ENCODE data around the gene LIN7A.

LIN7A gene

DNA sequence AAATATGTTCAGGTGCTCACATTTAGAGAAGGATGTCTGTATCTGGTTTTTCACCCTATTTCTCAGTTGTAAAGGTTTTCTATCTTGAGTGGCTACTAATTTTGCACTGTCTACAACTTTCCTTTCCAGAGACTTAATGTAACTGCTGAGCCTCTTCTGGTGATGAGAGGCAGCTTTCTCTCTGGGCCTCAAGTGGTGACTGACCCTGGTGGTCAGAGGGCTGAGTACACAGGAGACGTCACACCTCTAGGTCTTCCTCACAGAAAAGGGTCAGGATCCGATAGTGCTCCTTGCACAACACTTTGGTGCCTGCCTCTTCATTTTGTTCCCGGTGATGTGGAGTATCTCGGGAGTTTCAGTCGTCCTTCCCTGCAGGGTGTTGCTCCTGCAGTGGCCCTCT, 76.8 kb downstream of the LIN7A start:
- in situ Hi-C loops (cut with MboI; ENCODE audit: low sequenced_read_pairs) = no loop called here

DNA sequence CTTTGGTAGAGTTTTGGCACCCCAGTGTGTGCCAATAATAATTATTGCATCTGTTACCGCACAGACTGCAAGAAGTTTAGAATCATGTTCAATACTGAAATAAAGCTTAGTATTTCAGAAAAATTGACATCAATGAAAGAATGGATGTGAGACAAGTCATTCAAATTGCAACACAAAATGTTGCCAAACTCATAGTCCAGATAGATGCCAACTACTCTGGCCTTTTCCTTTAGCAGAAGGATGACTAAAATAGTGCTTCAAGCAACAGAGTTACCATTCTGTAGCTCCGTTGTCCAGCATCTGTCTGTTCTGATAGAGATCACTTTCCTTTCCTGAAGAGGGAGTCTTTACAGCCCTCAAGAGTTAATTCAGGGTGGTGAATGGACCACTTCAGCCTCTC, 77.5 kb downstream of the LIN7A start:
- in situ Hi-C loops (cut with MboI; ENCODE audit: low sequenced_read_pairs) = no loop called here

DNA sequence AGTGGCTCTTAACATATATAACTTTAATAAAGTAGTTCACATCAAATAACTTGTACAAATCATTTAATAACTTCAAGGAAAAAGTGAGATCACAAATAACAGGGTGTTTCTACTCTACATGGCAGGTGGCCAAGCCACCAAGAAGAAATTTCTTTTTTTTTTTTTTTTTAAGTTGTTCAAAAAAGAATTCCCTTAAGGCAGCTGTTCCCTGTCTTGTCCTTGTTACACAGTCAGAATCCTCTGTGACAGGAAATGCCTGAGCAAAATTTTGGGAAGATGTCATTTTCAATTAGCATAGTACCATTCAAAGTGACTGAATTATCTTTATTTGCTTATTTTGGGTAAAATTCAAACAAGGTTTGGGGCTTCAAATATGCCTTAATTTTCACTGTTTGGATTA, 79.4 kb downstream of the LIN7A start:
- in situ Hi-C loops (cut with MboI; ENCODE audit: low sequenced_read_pairs) = no loop called here

DNA sequence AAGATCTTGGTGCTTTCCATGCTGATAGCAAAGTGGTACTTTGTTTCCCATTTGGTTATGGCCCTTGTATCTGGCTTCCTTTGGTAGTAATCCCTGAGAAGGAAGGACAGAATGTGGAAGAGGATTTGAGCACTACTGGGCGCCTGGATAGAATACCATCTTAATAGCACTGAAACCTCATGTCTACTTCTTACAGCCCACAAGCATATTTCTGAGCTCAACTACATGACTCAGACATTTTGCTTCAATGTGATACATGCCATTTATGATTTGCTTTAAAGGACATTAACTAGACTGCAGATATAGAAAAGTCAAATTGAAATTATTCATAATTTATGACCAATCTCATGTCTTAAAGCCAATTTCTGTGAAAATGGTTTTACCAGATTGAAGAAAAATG, 80.4 kb downstream of the LIN7A start:
- in situ Hi-C loops (cut with MboI; ENCODE audit: low sequenced_read_pairs) = no loop called here

DNA sequence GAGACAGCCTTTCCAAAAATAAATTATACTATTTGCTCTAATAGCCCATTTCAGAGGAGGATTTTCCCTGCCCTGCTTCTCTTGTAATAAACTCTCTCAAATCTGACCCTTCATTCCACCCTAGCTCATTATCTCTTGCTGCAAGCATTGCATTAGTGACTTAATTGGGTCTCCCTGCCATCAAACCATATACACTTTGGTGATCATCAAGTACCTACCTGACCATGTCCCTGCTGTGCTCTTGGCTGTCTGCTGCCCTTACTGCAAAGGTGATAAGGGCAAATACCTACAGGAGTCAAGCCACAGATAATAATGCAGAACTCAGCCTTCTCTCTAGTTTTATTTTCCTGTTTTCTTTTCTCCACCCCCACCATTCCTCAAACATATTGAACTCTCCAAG, 88.4 kb downstream of the LIN7A start:
- in situ Hi-C loops (cut with MboI; ENCODE audit: low sequenced_read_pairs) = no loop called here

DNA sequence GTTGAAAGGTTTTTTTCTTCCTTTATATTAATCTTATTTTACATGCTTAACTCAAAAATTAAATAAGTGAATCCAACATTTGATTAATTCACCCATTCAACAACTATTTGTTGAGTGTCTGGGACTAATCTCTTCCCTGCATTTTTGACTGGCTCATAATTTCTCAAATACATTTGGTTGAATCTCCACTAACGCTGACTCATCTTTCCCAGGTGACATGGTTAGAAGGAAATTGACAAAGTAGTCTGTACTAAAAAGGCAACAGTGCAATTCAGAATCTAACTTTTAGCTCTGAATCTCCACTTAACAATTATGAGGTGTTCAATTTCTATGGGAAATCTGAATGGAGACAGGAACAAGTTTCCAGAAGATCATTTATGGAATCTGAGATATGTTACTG, 88.9 kb downstream of the LIN7A start:
- in situ Hi-C loops (cut with MboI; ENCODE audit: low sequenced_read_pairs) = no loop called here

DNA sequence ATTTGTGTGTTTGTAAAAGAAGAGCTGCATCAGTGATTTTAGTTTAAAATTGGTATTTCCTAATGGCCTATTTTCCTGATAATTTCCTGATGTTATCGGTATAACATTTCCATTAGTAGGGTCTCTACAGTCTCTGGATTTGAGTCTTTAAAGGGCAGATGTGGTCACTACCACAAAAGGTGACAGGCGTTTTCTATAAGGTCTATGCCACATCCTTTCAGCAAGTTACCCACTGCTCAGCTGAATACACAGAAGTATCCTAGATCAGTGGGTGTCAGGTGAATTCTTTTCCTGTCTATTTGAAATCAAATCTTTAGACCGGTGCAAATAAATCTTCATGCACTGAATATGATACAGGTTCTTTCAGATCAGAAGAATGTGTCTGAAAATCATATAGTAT, 90.2 kb downstream of the LIN7A start:
- in situ Hi-C loops (cut with MboI; ENCODE audit: low sequenced_read_pairs) = no loop called here

DNA sequence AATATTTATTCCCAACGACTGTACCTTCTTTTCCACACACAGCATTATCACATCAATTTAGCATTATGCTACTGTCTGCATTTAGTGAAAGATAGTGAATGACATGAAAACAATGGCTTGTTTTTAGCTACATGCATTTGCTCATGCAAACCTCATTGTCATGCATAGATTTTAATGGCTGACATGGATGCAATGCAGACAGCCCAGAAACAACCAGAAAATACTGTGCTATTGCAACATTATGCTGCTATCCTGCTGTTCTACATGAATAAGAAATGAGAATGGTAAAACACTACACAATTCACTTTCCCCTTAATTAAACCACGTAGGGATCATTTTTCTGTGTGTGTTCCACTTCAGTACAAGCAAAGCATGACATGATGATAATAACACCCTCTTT, 90.8 kb downstream of the LIN7A start:
- in situ Hi-C loops (cut with MboI; ENCODE audit: low sequenced_read_pairs) = no loop called here

DNA sequence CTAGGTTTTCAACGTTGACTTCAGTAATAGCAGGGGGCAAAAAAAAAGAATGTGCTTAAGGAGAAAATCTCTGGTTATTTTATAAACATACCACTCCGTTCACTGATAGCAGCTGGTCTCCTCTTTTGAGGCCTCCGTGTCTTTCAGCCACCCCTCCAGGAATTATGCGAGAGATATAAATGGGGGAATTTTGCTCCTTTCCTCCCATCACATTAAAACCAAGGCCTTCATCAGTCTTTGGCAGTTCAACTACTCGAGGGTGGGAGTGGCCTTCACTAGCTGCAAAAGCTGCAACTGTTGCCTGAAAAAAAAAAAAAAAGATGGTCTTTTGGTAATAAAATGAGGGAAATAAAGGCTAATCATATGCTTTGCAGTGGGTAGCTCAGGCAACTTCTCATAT, 92.1 kb downstream of the LIN7A start:
- in situ Hi-C loops (cut with MboI; ENCODE audit: low sequenced_read_pairs) = no loop called here

DNA sequence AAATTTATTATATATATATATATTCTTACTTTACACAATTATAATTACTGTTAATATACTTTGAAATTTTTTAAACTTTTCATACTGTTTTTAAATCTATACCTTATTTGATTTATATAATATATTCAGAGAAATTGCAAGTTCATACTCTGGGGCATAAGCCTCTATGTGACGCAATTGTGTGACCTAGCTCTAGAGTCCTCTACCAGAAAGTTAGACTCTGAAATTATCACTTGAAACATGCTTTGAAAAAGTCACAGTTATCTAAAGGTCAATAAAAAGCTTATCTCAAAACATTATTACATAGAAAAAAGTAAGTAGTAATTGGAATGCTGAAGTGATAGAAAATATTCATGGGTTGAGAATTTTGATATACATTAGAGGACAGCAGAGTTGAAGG, 93.8 kb downstream of the LIN7A start:
- in situ Hi-C loops (cut with MboI; ENCODE audit: low sequenced_read_pairs) = no loop called here

DNA sequence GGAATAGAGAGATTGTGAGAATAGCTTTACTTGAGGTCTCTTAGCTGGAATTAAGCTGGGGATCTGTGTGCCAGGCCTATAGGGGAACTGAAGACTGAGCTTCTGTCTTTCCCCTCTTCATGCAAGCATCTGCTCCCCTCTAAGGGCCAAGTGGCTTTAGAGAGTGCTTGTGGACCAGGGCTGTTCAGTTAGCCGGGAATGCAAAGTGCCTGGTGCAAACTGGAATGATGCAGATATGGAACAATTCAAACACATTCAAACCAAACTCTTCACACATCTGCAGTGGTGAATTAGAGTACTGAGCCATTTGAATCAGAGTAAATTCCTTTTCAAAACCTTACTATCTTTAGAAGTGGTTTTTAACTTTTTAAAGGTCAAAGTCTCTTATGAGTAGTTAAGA, 99.0 kb downstream of the LIN7A start:
- in situ Hi-C loops (cut with MboI; ENCODE audit: low sequenced_read_pairs) = no loop called here

DNA sequence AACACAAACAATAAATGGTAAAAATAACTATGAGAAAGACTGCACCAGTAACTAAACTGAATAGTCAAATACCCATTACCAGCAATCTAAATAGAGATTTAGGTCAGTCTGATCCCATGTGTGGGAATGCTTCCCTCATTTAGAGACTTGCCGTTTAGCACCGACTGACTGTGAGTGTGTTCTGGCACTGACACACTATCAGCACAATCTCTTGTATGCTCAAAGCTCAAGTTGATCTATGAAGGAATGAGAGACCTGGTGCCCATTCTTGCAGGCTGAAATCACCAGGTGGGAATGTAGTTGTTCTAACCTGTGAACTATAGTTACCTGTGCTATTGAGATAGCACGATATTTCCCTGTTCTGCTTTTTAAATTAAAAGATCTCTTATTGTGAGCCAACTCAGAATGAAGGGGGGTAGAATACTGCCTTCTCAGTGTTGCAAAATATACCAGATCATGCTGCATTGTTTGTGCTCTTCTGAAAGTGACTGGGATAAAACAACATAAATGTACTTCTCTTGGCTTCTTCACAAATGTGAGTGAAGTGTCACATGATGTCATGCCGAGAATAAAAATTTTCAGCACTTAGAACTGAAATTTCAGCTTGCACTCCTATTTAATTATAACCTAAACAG, 99.6 kb downstream of the LIN7A start:
- in situ Hi-C loops (cut with MboI; ENCODE audit: low sequenced_read_pairs) = no loop called here

DNA sequence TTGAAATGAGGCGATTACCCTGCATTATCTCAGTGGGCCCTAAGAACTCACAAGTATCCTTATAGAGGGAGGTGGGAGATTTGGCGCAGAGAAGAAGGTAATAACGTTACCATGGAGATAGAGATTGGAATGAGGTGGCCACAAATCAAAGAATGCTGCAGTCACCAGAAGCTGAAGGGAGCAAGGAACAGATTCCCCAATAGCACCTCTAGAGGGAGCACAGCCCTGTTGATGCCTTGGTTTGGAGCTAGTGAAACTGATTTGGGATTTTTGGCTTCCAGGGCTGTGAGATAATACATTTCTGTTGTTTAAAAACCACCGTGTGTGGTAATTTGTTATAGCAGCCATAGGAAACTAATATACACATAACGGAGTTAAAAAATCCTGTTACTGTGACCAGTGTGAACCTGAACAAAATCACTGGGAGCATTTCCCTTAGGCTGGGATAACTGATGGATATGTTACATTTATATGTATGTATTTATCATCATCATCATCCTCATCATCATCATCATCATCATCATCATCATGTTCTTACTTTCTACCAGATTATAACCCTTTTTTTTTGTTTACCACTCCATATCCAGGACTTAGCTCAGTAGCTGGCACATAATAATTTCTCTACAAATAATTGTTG, 100.3 kb downstream of the LIN7A start:
- in situ Hi-C loops (cut with MboI; ENCODE audit: low sequenced_read_pairs) = no loop called here

DNA sequence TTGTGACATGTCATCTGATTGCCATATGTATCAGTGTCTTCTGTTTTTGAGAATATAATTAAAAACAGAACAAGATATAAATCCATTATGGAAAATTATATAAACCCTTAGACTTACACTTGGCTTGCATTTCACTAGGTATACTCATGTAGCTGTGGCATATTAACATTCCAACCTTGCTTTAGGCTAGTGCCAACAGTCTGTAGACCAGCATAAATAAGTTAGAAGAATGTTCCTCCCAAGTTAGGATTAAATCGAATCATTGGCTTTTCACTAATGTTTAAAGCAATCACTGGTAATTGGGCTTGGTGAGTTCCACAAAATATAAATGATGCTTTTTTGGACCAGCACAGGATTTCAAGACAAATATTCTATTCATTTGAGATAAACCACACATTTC, 103.0 kb downstream of the LIN7A start:
- in situ Hi-C loops (cut with MboI; ENCODE audit: low sequenced_read_pairs) = no loop called here

DNA sequence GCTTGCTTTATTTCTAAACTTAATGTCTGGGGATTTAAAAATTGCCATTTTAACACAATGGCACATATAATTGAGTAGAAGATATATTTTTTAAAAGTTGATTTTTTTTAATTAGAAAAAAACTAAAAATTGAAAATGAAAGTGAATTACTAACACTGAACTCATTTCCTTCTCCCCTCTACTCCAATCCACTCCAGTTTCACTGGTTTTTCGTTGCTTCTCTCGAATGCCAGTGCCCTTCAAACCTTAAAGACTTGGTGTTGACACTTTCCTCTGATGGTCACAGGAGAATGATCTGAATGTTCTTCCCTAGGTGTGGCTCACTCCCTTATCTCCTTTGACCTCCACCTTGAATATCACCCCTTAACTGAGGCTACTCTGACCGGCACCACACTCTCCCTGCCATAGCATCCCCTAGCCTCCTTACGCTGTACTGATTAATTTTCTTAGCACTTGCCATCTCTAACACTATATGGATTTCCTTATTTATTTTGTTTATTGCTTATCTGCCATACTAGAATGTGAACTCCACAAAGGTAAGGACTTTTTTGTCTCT, 107.1 kb downstream of the LIN7A start:
- in situ Hi-C loops (cut with MboI; ENCODE audit: low sequenced_read_pairs) = no loop called here

DNA sequence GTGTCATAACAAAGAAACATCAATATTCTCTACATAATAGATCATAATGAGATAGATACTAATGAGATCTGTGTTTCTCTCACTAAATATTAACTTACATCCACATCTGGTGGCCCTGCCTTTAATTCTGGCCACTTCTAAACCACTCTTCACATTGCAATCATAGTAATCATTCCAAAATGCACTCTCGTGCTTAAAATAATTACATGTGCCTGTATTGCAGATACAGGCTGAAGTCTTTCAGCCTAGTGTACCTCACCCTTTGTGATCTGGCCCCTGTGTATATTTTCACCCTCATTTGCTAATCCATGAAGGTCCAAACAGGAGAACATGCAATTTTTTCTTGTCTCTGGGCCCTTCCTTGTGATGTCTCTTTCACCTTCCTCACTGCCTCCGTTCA, 108.0 kb downstream of the LIN7A start:
- in situ Hi-C loops (cut with MboI; ENCODE audit: low sequenced_read_pairs) = no loop called here

DNA sequence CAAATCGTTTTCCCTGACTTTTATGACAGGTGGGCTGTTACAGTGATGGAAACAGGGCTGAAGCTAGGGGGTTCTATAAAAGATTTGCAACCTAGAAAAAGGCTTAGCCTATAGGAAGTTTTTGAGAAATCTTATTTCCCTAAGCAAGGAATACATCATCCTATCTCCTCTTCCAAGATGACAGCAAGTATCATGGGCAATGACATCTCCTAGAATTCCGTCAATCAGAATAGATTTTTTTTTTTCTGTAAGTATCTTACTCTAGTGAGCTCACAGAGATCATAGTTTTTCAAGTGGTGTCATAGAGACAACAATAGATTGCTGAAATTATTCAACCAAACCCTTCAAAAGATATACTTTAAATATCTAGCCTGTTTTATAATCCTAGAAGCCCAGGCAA, 112.2 kb downstream of the LIN7A start:
- in situ Hi-C loops (cut with MboI; ENCODE audit: low sequenced_read_pairs) = no loop called here

DNA sequence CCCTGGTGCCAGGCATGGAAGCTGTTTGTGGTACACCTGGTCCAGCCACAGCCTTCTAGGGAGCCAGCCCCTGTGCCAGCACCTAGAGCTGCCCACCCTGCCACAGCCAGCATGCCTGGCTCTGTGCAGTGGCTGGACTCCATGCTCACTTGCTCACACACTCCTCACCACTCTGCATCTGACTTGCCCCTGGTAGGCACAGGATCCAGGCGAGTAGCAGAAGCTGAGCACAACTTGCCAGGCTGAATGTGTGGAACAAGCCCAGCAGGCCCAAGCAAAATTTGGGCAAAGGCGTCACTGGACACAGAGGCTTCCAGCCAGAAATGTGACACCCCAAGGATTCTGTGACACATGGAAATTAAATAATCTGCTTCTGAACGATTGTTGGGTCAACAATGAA, 114.3 kb downstream of the LIN7A start:
- in situ Hi-C loops (cut with MboI; ENCODE audit: low sequenced_read_pairs) = no loop called here

DNA sequence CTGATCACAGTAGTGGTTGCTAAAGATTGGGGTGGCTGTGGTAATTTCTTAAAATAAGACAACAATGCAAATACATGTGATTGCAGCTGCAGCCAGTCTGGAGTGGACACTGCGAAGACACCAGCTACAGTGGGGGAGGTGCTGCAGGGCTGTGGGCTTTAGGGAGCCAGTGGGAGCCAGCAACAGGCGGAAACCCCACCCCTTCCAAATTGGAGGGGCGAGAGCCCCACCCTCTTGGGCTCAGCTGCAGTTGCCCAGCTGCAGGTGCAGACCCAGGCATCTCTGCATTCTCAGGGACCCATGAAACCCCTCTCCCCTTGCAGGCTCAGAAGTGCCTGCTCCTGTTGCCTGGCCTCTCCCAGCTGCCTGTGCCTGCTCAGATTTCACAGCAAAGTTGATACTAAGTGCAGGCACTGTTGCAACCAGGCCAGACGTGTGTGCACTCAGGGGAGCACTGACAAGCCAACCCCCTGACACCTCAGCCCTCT, 116.2 kb downstream of the LIN7A start:
- in situ Hi-C loops (cut with MboI; ENCODE audit: low sequenced_read_pairs) = no loop called here

DNA sequence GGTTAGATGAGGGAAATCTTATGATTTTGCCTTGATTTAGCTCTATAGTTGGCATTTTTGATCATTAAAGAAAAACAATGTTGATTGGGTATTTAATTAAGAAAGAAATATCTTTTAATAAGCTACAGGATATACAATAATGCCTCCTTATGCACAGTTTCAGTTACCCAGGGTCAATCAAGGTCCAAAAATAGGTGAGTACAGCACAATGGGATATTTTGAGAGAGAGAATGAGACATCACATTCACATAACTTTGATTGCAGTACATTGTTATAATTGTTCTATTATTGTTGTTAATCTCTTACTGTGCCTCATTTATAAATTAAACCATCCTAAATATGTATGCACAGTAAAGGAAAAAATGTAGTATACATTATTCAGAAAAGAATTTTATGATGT, 118.9 kb downstream of the LIN7A start:
- in situ Hi-C loops (cut with MboI; ENCODE audit: low sequenced_read_pairs) = no loop called here

DNA sequence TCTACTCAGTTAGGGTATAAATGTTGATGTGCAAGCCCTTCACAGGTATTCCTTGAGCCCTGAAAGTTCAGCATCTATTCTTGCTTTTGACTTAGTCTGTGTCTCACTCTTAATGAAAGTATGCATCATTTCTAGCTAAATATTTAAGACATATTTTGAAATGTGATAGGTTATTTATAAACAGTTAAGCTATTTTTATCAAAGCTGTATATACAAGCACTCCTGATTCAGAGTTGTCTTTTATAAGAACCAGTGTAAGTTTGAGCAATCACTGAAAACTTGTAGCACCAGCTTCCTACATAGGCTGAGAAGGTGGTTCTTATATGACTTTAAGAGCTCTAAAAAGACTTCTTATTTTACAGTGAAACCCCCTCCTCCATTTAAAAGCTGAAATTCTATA, 122.4 kb downstream of the LIN7A start:
- in situ Hi-C loops (cut with MboI; ENCODE audit: low sequenced_read_pairs) = no loop called here

DNA sequence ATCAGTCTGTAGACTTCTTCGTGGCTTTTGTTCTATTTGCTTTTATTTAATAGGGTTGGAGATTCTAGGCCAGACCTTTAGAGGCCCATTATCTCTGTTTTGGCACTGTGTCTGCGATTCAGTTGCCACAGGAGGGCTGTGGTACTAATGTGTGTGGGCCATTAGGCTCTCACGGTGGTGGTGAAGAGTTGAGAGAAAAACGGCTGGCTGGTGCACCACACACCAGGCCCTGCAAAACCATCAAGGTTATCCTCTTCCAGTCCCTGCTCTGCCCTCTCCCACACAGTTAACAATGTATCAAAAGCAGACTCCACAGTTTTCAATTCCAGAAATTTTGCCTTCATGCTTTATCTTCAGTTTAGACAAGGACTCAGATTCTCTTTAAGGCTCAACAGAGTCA, 123.3 kb downstream of the LIN7A start:
- in situ Hi-C loops (cut with MboI; ENCODE audit: low sequenced_read_pairs) = no loop called here

DNA sequence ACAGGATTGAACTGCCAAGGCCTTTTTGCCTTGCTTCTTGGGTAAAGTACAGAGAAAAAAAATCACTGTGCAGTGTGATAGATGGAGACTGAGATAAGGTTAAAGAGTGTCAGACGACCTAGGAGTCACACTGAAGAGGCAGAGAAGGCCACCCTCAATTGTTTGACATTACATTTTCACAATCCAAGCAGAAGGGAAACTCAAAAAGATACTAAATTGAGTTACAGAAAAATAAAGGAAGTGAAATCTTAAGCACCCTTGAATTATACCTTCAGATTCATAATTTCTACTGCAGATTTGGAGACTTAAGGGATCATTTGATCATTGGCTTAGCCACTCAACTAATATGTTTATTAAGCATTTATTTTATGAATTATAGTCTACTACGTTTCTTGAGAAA, 123.9 kb downstream of the LIN7A start:
- in situ Hi-C loops (cut with MboI; ENCODE audit: low sequenced_read_pairs) = no loop called here
